SK-N-SH (cell line): Measurements from ENCODE around the gene RDH16.

Source experiments
- CTCF ChIP-seq: fragments of 200-600 bp; sonication (generic); IDR thresholded peaks from 2 replicates; pipeline ENCODE4 v1.6.1; 2017; ENCODE audit warnings: antibody characterized with exemption, mild to moderate bottlenecking, moderate library complexity
- EZH2phosphoT487 ChIP-seq: fragments of 200-600 bp; sonication (generic); IDR thresholded peaks from 2 replicates; pipeline ENCODE4 v1.6.1; 2017; ENCODE audit warnings: low read depth, mixed run types, mild to moderate bottlenecking, antibody characterized with exemption, moderate library complexity, borderline replicate concordance
- FOSL2 ChIP-seq: IDR thresholded peaks from 2 replicates; pipeline ENCODE4 v1.4.0; 2012; ENCODE audit warnings: low read depth, mild to moderate bottlenecking, moderate library complexity, borderline replicate concordance
- JUND ChIP-seq: IDR thresholded peaks from 2 replicates; pipeline ENCODE4 v1.4.0; 2012
- RFX5 ChIP-seq: IDR thresholded peaks from 2 replicates; pipeline ENCODE4 v1.6.1; 2012; ENCODE audit warnings: mild to moderate bottlenecking, improper control_type of control experiment, low read length
- TAF1 ChIP-seq: IDR thresholded peaks from 2 replicates; pipeline ENCODE4 v1.6.1; 2012; ENCODE audit warnings: low read depth, mild to moderate bottlenecking, low read length, moderate library complexity, borderline replicate concordance
- USF2 ChIP-seq: fragments of 150-350 bp; IDR thresholded peaks from 2 replicates; pipeline ENCODE4 v1.6.1; 2017; ENCODE audit warnings: antibody characterized with exemption, low read length, low read depth, borderline replicate concordance
- YY1 ChIP-seq: IDR thresholded peaks from 2 replicates; pipeline ENCODE4 v1.4.0; 2012; ENCODE audit warnings: low read depth, mild to moderate bottlenecking

- TF ChIP-seq TAF1, result no peak
- no peak for TF ChIP-seq USF2
- TF ChIP-seq YY1, result no peak
- TF ChIP-seq CTCF, result no peak
- TF ChIP-seq JUND, result no peak
- no peak for TF ChIP-seq RFX5
- TF ChIP-seq EZH2phosphoT487, result no peak
- no peak for TF ChIP-seq FOSL2
These were observed 30.1 kb downstream of the RDH16 start for GRCh38 chr12:56927281-56927680.
